CD4-positive, alpha-beta T cell treated with Interferon gamma for 1 hour (primary cell): ENCODE data around the gene MMP24.
A peak's percentile ranks its signal among the peaks of the same experiment; 100 is the strongest.
"Not testable (repeated sequence)": the region's sequence is repeated elsewhere in the genome, so short reads cannot be mapped to it uniquely, and the experiment has no call there.

ENCODE experiments used
- DNase-seq: peaks from one replicate; pipeline ENCODE4 v3.0.0-alpha.2; 2020

MMP24 gene

GRCh38 chr20:35223941-35224340 lies 2.5 kb upstream of the MMP24 start:
- no peak for DNase-seq

GRCh38 chr20:35224536-35224935 lies 2.0 kb upstream of the MMP24 start:
- no peak for DNase-seq

- no peak for DNase-seq
Observed at GRCh38 chr20:35225319-35226125, 968 bp upstream of the MMP24 start.

- DNase-seq: peak; percentile 7
Observed at GRCh38 chr20:35226884-35227681, 593 bp downstream of the MMP24 start.

- no peak for DNase-seq
Observed at GRCh38 chr20:35232575-35232974, 6.1 kb downstream of the MMP24 start.

- no peak for DNase-seq
Observed at GRCh38 chr20:35235881-35236280, 9.4 kb downstream of the MMP24 start.

GRCh38 chr20:35237486-35237885 lies 11.0 kb downstream of the MMP24 start:
- no peak for DNase-seq

GRCh38 chr20:35238170-35238569 lies 11.7 kb downstream of the MMP24 start:
- no peak for DNase-seq

GRCh38 chr20:35238735-35239134 lies 12.2 kb downstream of the MMP24 start:
- DNase-seq: no peak

- DNase-seq: no peak
Observed at GRCh38 chr20:35240083-35240810, 13.8 kb downstream of the MMP24 start.

- no peak for DNase-seq
Observed at GRCh38 chr20:35240811-35241293, 14.4 kb downstream of the MMP24 start.

GRCh38 chr20:35243317-35243716 lies 16.8 kb downstream of the MMP24 start:
- no peak for DNase-seq

GRCh38 chr20:35243986-35244385 lies 17.5 kb downstream of the MMP24 start:
- no peak for DNase-seq

GRCh38 chr20:35246723-35247122 lies 20.2 kb downstream of the MMP24 start:
- no peak for DNase-seq

GRCh38 chr20:35248641-35249475 lies 22.4 kb downstream of the MMP24 start:
- no peak for DNase-seq

- no peak for DNase-seq
Observed at GRCh38 chr20:35251613-35251940, 25.1 kb downstream of the MMP24 start.

GRCh38 chr20:35252037-35252461 lies 25.6 kb downstream of the MMP24 start:
- peak; percentile 39 for DNase-seq

GRCh38 chr20:35252598-35252997 lies 26.1 kb downstream of the MMP24 start:
- DNase-seq: not testable (repeated sequence)

GRCh38 chr20:35253010-35253409 lies 26.5 kb downstream of the MMP24 start:
- no peak for DNase-seq

- DNase-seq: no peak
Observed at GRCh38 chr20:35254448-35254999, 28.0 kb downstream of the MMP24 start.

- DNase-seq: no peak
Observed at GRCh38 chr20:35257175-35257909, 30.9 kb downstream of the MMP24 start.
